T47D (cell line): ENCODE results near the gene RCCD1.

ENCODE experiments used
- DNase-seq, 2 experiments: peaks; one replicate each; pipeline versions ENCODE4 v3.0.0 to v3.0.0-alpha.2; 2011 to 2012; ENCODE audit warnings: low read depth in 1 of 2, low spot score in 1 of 2
- JUND ChIP-seq: IDR thresholded peaks from 2 replicates; pipeline ENCODE4 v1.6.1; 2012; ENCODE audit warnings: low read depth
- in situ Hi-C: cut with HindIII; loops from 2 replicates; pipeline ENCODE4 v1.10.0; 2016; ENCODE audit warnings: low sequenced_read_pairs, low pct_unique_long_range_greater_than_20kb

RCCD1 gene

GRCh38 chr15:90998737-90999136 is 44.1 kb downstream of the RCCD1 start:
- TF ChIP-seq JUND, result no peak
- in situ Hi-C loops, result no loop called here
- DNase-seq, result no peak

- in situ Hi-C loops, result no loop called here
- no peak for TF ChIP-seq JUND
- no peak for DNase-seq
These were observed 46.5 kb downstream of the RCCD1 start for GRCh38 chr15:91001209-91001608.

GRCh38 chr15:91007266-91007665 is 52.6 kb downstream of the RCCD1 start:
- in situ Hi-C loops, result no loop called here
- DNase-seq, result no peak
- TF ChIP-seq JUND, result no peak
